Measurements from ENCODE around the gene FAM9C.

FAM9C gene

DNA sequence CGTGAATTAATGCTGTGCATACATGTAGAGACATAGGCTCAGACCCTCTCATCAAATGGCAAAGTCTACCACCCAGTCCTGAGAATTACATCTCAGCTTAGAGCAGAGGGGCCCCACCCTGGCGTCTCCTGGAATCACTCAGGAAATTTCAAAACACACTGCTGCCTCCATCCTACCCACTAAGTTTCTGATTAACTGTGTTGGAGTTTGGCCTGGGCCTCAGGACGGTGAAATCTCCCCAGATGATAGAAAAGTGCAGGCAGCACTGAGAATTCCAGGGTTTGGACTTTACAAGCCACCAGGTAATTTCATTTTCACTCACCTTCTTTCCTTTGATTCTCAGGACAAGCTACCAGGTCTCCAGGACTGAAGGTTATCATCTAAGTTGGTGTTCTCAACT is 3.3 kb upstream of the FAM9C start:
- TF ChIP-seq, protein P1, sequence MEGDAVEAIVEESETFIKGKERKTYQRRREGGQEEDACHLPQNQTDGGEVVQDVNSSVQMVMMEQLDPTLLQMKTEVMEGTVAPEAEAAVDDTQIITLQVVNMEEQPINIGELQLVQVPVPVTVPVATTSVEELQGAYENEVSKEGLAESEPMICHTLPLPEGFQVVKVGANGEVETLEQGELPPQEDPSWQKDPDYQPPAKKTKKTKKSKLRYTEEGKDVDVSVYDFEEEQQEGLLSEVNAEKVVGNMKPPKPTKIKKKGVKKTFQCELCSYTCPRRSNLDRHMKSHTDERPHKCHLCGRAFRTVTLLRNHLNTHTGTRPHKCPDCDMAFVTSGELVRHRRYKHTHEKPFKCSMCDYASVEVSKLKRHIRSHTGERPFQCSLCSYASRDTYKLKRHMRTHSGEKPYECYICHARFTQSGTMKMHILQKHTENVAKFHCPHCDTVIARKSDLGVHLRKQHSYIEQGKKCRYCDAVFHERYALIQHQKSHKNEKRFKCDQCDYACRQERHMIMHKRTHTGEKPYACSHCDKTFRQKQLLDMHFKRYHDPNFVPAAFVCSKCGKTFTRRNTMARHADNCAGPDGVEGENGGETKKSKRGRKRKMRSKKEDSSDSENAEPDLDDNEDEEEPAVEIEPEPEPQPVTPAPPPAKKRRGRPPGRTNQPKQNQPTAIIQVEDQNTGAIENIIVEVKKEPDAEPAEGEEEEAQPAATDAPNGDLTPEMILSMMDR (IDR thresholded peaks at IDR 0.05; ENCODE audit: insufficient read depth, missing control alignments) = no peak
- DNase-seq (ENCODE audit: insufficient read length, low spot score) = no peak
- no peak for FAIRE-seq

DNA sequence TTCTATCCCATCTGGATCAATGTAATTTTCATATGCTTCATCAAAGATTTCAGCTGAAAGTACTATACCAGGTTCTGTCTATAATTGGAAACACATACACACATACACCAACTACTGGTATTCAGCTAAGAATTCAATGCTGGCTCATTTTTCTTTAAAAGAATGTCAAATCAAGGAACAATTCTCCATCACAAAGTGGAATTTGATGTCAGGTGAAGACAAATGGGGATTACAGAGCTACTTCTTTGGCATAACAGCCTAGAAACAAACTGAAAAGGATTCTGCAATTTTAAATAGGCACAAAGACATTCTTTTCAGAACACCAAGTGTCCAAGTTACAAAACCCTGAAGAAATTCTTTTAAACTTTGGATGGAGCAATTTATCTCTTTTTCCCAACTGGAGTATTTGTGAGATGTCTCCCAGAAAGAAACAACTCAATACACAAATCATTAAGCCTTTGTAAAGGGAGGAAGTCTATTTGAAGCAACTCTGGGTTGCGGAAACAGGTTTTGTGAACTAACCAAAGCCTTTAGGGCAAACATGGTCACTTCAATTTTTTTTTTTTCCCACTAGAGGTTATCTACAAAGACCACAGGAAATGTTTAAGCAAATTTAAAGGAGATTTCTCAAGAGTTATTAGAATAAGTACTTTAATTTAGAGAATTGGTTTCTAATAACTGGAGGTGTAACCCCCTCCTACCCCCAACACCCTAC is 1.9 kb upstream of the FAM9C start:
- DNase-seq (ENCODE audit: insufficient read length, low spot score) = no peak
- TF ChIP-seq, protein P1 (IDR thresholded peaks at IDR 0.05; ENCODE audit: insufficient read depth, missing control alignments) = no peak
- FAIRE-seq = no peak

DNA sequence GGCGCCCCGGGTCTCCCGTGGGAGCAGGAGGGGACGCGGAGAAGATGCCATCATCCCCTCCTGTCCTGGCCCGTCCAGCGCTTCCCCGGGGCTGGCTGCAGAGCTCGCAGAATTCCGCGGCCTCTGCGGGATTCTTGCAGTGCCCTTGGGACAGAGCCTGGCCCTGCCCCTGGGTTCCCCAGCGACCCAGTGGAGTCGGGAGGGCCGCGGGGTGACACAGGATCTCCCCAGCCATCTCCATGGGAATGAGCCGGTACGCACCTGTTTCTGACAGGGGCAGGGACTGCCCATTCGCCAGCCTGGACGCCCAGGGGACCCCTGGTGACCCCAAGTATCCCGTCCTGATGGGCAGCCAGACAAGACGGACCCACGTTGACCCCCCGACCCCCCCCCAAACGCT is 482 bp downstream of the FAM9C start:
- no peak for FAIRE-seq
- TF ChIP-seq, protein P1 (IDR thresholded peaks at IDR 0.05; ENCODE audit: insufficient read depth, missing control alignments) = no peak

DNA sequence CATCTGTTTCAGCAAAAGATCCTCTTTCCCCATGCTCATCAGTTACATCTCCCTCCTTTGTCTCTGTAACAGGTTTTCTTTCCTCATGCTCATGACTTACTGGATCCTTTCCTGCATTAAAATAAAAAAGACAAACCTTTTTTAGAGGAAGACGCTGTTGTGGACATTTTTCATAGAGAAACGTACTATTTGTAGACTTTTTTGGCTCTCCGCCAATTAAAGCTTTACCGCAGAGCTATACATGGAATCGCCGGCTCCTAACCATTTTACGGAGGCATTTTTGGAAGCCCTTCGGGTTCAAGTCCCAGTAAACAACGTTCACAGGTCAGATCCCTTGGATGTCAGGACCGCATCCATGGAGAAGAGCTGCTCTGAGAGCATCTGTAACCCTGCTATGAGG is 1.3 kb downstream of the FAM9C start:
- no peak for FAIRE-seq
- TF ChIP-seq, protein P1 (IDR thresholded peaks at IDR 0.05; ENCODE audit: insufficient read depth, missing control alignments) = no peak
- no peak for DNase-seq (ENCODE audit: insufficient read length, low spot score)

More for the DNA sequence above, 482 bp downstream of the FAM9C start:
- no peak for DNase-seq (ENCODE audit: insufficient read length, low spot score)

DNA sequence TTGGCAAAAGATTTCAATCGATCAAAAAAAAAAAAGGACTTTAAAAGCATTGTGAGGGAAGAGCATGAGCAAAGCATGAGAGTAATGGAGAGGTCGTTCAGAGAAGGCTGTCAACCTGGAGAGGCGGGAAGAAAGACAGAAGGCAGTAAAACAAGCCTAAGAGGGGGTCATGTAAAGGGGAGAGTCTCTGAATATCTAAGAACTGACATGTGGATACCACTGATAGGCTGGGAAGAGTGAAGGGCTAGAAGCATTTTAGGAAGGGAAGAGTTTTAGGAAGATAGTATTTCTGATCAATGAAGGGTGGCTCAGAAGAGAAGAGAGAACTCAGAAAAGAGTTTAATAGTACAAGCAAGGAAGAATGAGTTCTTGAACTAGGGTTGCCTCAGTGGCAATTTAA is 7.5 kb downstream of the FAM9C start:
- FAIRE-seq (no peak), DNase-seq (ENCODE audit: insufficient read length, low spot score) (no peak)
- TF ChIP-seq, protein P1 (IDR thresholded peaks at IDR 0.05; ENCODE audit: insufficient read depth, missing control alignments) = no peak

DNA sequence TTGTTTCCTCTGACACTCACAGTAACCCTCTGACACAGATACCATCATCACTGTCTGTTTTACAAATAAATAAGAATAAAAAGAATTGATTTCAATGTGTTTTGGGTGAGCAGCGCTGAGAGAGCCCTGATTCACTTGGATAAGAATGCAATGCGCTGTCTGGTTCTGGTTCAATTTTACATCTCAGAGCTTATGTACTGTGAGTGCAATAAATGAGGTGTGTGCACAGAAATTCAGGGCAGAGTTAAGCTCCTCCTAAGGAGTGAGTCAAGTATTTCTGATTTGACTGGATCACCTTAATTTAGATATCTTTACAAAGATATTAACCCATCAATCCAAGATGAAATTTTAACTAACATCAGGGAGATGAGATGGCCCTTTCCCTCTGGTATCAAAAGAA is 11.2 kb downstream of the FAM9C start:
- TF ChIP-seq, protein P1 (IDR thresholded peaks at IDR 0.05; ENCODE audit: insufficient read depth, missing control alignments) = no peak
- no peak for FAIRE-seq
- no peak for DNase-seq (ENCODE audit: insufficient read length, low spot score)

All from D721Med (cell line).